NCI-H345 treated with DMSO at 0.1 percent for 48 hours (cell line): ENCODE data around the gene KCNN2.

Experiments
- DNase-seq: peaks from one replicate; lab custom pipeline; 2025; ENCODE audit not compliant: unreplicated experiment; lab: John Stamatoyannopoulos, UW

Gene KCNN2

GRCh38 chr5:114362197-114362976 lies 517 bp downstream of the KCNN2 start:
- no peak for DNase-seq

DNA sequence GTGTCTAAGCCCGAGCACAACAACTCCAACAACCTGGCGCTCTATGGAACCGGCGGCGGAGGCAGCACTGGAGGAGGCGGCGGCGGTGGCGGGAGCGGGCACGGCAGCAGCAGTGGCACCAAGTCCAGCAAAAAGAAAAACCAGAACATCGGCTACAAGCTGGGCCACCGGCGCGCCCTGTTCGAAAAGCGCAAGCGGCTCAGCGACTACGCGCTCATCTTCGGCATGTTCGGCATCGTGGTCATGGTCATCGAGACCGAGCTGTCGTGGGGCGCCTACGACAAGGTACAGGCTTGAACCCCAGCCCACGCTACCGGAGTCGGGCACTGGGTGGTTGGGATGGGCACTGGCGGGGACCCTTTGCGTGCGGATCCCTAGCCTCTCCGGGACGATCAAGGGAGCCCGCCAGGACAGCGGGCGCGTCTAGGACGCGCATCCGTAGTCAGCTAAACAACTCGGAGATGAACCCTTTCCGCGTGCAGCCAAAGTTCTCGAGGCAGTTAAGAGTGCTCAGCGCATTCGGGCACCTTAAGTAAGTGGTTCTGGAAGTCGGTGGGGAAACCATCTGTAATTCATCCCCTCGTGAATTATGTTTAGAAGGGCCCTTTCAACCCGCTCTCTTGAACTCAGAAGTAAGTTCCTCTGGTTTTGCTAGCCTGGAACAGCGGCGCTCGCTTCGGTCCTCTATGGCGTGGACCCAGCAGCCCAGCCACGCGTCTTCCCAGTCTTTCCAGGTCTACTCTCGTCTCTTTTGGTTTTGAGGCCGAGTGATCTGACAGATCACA lies 1.3 kb downstream of the KCNN2 start:
- DNase-seq = no peak

DNA sequence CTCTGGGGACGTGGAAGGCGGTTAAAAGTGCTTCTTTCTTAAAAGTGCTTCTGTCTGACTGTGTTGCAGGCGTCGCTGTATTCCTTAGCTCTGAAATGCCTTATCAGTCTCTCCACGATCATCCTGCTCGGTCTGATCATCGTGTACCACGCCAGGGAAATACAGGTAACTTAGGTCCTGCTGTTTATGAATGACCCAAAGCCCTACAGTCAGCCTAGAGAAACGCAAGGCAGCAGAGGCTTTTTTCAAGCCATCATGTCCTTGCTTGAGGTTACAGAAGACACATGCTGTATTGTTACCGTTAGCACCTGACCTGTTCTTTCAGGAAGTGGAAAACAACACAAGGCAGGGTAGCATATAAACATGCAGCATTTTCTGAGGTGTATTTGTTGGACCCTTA lies 2.0 kb downstream of the KCNN2 start:
- DNase-seq = no peak

GRCh38 chr5:114367029-114367428 lies 5.2 kb downstream of the KCNN2 start:
- no peak for DNase-seq

DNA sequence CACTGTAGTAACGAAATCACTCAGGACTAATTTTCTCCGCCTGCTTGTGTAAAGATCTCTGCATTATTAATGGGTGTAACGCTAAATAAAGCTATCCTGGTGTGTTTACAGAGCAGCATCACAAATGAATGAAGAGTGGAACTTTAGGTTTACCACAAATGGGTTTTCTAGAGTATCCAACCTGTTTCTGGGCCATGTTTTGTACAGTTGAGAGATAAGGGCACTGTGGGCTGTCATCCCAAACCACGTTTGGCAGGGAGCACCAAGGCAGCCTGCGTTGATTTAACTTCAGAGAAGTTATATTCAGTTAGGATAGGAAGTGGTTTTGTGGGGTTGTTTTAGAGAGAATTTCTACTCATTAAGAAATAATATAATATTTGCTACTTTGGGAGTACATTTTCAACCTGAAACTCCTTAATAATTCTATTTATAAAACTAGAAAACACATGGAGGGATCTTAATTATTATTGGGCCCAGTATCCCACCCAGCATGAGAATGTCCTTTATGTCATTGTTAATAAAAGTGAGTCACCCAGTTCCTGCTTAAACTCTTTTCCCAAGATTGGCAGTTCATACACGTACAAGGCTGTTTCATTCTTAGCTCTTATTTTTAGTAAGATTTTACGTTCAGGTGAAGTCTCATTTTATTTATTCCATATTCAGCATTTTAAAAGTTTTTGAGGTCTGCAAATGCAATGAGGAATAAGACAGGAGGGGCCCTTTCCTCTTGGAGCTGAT lies 8.0 kb downstream of the KCNN2 start:
- DNase-seq = no peak

DNA sequence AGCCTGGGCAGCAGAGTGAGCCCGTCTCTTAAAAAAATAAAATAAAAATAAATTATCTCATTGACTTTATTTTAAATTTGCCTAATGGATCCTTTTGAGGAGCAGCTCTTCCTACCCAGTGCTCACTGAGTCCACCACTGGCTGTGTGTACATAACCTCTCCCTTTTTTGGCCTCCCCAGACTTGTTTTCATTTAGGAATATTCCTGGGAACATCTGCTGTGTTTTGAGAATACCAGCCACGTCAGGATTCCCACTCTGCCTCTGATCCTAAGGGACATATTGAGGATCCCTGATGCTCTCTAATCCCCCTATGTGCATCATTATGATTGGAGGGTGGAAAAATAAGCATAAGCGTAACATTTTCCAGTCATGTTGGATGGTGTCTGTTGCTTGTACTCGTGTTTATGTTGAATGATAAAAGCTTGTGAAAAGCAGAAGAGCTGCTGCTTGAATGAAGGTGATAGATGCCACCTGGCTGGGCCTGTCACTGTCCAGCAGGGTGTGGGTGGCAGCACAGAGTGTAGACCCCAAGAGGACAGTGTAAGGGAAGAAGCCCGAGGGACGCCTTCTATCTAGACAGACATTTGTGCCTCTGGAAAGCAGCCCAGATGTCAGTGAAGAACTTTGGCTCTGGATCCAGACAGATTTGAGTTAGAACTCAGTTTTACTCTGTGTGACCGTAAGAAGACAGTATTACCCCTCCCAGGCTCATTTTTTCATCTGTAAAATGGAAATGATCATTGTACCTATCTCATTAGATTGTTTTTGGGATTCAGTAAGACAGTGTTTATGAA lies 15.4 kb downstream of the KCNN2 start:
- DNase-seq = no peak

DNA sequence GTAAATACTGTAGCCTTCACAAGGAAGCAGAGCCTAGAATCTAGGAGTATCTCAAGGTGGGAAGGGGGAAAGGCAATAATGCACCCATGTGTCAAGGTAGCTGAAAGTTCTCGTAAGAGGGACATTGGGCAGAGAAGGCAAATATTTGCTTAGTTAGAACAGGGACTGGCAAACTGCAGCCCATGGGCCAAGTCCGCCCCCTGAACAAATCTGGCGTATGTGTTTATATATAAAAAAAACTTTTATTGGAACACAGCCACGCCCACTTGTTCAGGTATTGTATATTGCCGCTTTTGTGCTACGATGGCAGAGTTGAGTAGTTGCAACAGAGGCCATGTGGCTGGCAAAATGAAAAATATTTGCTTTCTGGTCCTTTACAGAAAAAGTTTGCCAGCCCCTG lies 16.1 kb downstream of the KCNN2 start:
- DNase-seq = no peak

DNA sequence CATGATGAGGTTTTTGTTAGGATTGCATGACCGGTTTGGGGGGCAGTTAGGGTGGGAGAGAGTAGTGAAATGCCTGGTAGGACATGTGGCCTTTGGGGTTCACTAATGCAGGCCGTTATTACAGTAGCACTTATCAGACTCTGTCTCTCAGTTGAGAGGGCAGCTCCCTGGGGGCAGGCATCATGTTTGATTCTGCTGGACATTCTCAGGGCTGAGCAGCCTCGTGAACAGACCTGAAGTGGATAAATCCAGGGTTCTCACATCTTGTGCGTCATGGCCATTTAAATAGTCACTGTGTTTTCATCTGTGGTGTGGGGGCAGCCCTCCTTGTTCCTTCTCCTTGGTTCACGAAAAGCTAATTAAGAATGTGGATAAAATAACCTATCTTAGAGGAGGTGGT lies 18.9 kb downstream of the KCNN2 start:
- no peak for DNase-seq

DNA sequence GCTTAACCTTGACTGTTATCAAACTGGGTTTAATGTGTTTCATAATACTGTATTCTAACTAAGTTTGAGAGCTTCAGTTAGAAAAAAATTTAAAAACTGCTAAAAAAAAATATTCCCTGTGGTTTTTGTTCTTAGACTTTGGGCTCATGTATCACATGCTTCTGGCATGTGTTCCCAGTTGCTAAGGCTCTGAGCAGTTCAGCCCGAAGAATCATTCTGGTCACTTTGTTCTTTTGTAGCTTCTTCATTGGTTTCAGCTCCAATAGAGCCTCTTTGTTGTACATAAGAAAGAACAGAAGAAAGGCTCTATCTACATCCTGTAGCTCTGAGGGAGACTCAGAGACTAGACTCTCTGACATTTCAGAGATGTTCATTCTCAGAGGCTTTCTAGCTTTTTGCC lies 25.6 kb downstream of the KCNN2 start:
- no peak for DNase-seq

GRCh38 chr5:114390431-114390830 lies 28.6 kb downstream of the KCNN2 start:
- no peak for DNase-seq

- no peak for DNase-seq
Measured at GRCh38 chr5:114391321-114391720, 29.5 kb downstream of the KCNN2 start.

- no peak for DNase-seq
Measured at GRCh38 chr5:114393159-114393558, 31.3 kb downstream of the KCNN2 start.

- DNase-seq = no peak
Measured at GRCh38 chr5:114402206-114402605, 40.3 kb downstream of the KCNN2 start.

GRCh38 chr5:114407783-114408182 lies 45.9 kb downstream of the KCNN2 start:
- no peak for DNase-seq

- no peak for DNase-seq
Measured at GRCh38 chr5:114408847-114409246, 47.0 kb downstream of the KCNN2 start.

DNA sequence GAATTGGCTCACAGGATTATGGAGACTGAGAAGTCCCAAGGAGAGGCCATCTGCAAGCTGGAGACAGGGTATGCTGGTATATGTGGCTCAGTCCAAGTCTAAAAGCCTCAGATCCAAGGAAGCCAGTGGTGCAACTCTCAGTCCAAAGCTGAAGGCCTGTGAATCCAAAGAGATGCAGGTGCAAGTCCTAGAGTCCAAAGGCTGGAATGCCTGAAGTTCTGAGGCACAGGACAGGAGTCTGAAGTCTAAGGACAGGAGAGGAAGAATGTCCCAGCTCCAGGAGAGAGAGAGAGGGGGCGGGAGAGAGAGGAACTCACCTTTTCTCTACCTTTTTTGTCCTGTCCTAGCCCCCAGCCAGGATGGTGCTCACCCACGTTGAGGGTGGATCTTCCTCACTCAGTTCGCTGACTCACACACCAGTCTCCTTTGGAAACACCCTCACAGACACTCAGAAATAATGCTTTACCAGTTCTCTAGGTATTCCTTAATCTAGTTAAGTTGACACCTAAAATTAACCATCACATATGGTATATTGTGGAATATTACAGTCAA lies 49.6 kb downstream of the KCNN2 start:
- DNase-seq = no peak

GRCh38 chr5:114412510-114413171 lies 50.8 kb downstream of the KCNN2 start:
- no peak for DNase-seq

DNA sequence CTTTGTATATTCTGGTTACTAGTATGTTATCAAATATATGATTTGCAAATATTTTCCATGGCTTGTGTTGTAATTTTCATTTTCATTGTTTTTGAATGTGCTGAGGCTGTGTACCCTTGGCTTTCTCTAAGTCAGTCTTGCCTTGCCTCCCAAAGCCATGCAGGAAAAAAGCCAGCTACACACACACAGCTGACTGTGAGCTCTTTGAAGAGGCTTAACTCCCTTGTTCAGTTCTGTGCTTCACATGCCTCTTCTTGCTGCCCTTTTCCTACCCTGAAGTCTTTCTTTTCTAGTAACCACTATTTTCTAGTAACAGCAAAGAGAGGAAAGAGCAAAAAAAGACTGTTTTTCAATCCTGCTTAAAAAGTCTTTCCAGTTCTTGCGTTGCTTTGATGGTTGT lies 53.9 kb downstream of the KCNN2 start:
- no peak for DNase-seq

- no peak for DNase-seq
Measured at GRCh38 chr5:114416254-114416653, 54.4 kb downstream of the KCNN2 start.

- DNase-seq = no peak
Measured at GRCh38 chr5:114417519-114417918, 55.6 kb downstream of the KCNN2 start.
